K562 (cell line): ENCODE data around the gene GGNBP2. TPM values are rescaled to one million over a fixed set of nuclear protein-coding genes. Genes with fewer than 3 reads are reported as not detected.

Experiments used
- ATAC-seq: fragments of 200-7000 bp; cut with Tn5 transposase; 3 replicates; pipeline ENCODE4 v1.9.1; 2020; ENCODE audit warnings: moderate library complexity
- BruUV-seq: library from RNA; stranded (reverse); fragments of 400-500 nt; replicated peaks from 2 replicates; lab custom pipeline; 2021; lab: Mats Ljungman, UMichigan
- CTCF ChIA-PET: fragments of 300-600 bp; formaldehyde crosslinking; extraction: SDS; loops from one replicate; lab custom pipeline; 2021; ENCODE audit warnings: low intra/inter-chr PET ratio; lab: Yijun Ruan, JAX
- POLR2A ChIA-PET: fragments of 300-600, 350-650 bp; sonication (Branson Sonifier 250); formaldehyde crosslinking; extraction: SDS; loops from one replicate; lab custom pipeline; 2021; ENCODE audit warnings: antibody characterized with exemption, inconsistent platforms; lab: Yijun Ruan, JAX
- DNase-seq, 4 experiments: peaks; one replicate each; pipeline versions ENCODE4 v3.0.0 to v3.0.0-alpha.2; 2011 to 2018; ENCODE audit warnings: low spot score in 3 of 4, mixed read lengths in 3 of 4; ENCODE audit errors: extremely low read depth in 1 of 4
- FAIRE-seq: peaks from 2 replicates; lab custom pipeline; 2011; peaks lifted over from hg19 to GRCh38; lab: Jason Lieb, UNC
- H2AFZ ChIP-seq: 2 replicates; pipeline ENCODE4 v1.6.0; 2011; ENCODE audit warnings: low read depth, low read length, control low read depth, inconsistent platforms
- H3K27ac ChIP-seq: fragments of 200-600 bp; 3 replicates; pipeline ENCODE4 v1.8.0; 2011; ENCODE audit warnings: low read depth, mild to moderate bottlenecking, control low read depth, inconsistent platforms, low read length, moderate library complexity, mixed read lengths; ENCODE audit errors: extremely low read depth
- H3K27me3 ChIP-seq, 2 experiments: fragments of 300-600 bp in 1 of 2; 2 replicates in 1 of 2; 3 replicates in 1 of 2; pipeline versions ENCODE4 v1.6.0 to v1.8.0; 2011; ENCODE audit warnings: inconsistent platforms in 2 of 2, low read length in 2 of 2, mild to moderate bottlenecking in 1 of 2, mixed read lengths in 1 of 2, moderate library complexity in 1 of 2; ENCODE audit not compliant: control insufficient read depth in 2 of 2, insufficient read depth in 2 of 2
- H3K36me3 ChIP-seq: fragments of 300-600 bp; 3 replicates; pipeline ENCODE4 v1.8.0; 2011; ENCODE audit warnings: mild to moderate bottlenecking, low read length, inconsistent platforms; ENCODE audit not compliant: control insufficient read depth, insufficient read depth
- H3K4me1 ChIP-seq, 2 experiments: fragments of 200-600 bp in 1 of 2; replicated peaks in 1 of 2; 2 replicates in 1 of 2; 3 replicates in 1 of 2; pipeline versions ENCODE4 v1.5.1 to v1.8.0; 2011; ENCODE audit warnings: inconsistent platforms in 2 of 2, low read length in 2 of 2, mild to moderate bottlenecking in 1 of 2, mixed read lengths in 1 of 2, moderate library complexity in 1 of 2; ENCODE audit not compliant: control insufficient read depth in 2 of 2, insufficient read depth in 2 of 2
- H3K4me2 ChIP-seq: 2 replicates; pipeline ENCODE4 v1.6.1; 2011; ENCODE audit warnings: low read length, control low read depth, inconsistent platforms, mixed read lengths; ENCODE audit not compliant: insufficient read depth
- H3K4me3 ChIP-seq: fragments of 200-600 bp; sonication (generic), shearing (Covaris generic); 2 replicates; pipeline ENCODE4 v1.5.1; 2016; ENCODE audit warnings: control low read depth, inconsistent platforms
- H3K79me2 ChIP-seq: fragments of 200-600 bp; 3 replicates; pipeline ENCODE4 v1.8.0; 2011; ENCODE audit warnings: low read length, inconsistent platforms; ENCODE audit not compliant: control insufficient read depth, insufficient read depth
- H3K9ac ChIP-seq, 2 experiments: 2 replicates each; pipeline versions ENCODE4 v1.6.0 to v1.6.1; 2011; ENCODE audit warnings: low read depth in 2 of 2, low read length in 2 of 2, control low read depth in 1 of 2, inconsistent platforms in 1 of 2, mild to moderate bottlenecking in 1 of 2, mixed read lengths in 1 of 2; ENCODE audit not compliant: insufficient read depth in 1 of 2
- H3K9me1 ChIP-seq: one replicate; pipeline ENCODE4 v1.6.0; 2011; ENCODE audit warnings: inconsistent platforms, mild to moderate bottlenecking, low read length, moderate library complexity; ENCODE audit not compliant: control insufficient read depth, insufficient read depth
- H3K9me3 ChIP-seq: replicated peaks from 2 replicates; pipeline ENCODE4 v1.5.1; 2011; ENCODE audit warnings: low read depth, low read length, inconsistent platforms; ENCODE audit not compliant: control insufficient read depth, insufficient read depth
- H4K20me1 ChIP-seq: replicated peaks from 2 replicates; pipeline ENCODE4 v1.6.1; 2011; ENCODE audit warnings: low read length, inconsistent platforms, mixed read lengths; ENCODE audit not compliant: control insufficient read depth, insufficient read depth
- C11orf30 ChIP-seq: fragments of 450-650 bp; IDR thresholded peaks from 2 replicates; pipeline ENCODE4 v1.6.1; 2016; ENCODE audit warnings: low read depth, mild to moderate bottlenecking
- DPF2 ChIP-seq: fragments of 450-650 bp; IDR thresholded peaks from 2 replicates; pipeline ENCODE4 v1.6.1; 2016
- FOXJ2 ChIP-seq: fragments of 200-800 bp; sonication (Bioruptor generic); IDR thresholded peaks from 2 replicates; pipeline ENCODE4 v1.6.1; 2016; ENCODE audit warnings: missing genetic modification characterization, missing compliant biosample characterization
- NBN ChIP-seq: fragments of 450-650 bp; IDR thresholded peaks from 2 replicates; pipeline ENCODE4 v1.6.1; 2016; ENCODE audit warnings: low read depth, mild to moderate bottlenecking
- POLR2AphosphoS5 ChIP-seq: IDR thresholded peaks from 2 replicates; pipeline ENCODE4 v1.6.1; 2011; ENCODE audit warnings: mild to moderate bottlenecking, low read depth, low read length, moderate library complexity; ENCODE audit not compliant: control insufficient read depth, insufficient read depth
- SRF ChIP-seq, 2 experiments: fragments of 250-450, 450-650 bp in 1 of 2; sonication (Bioruptor Pico) in 1 of 2; sonication (generic) in 1 of 2; formaldehyde crosslinking; IDR thresholded peaks; 2 replicates each; pipeline versions ENCODE4 v1.5.0 to v1.5.1; 2020 to 2022; ENCODE audit warnings: mild to moderate bottlenecking in 1 of 2, missing genetic modification reagents in 1 of 2
- TBL1XR1 ChIP-seq, 2 experiments: IDR thresholded peaks; 2 replicates each; pipeline ENCODE4 v1.6.1; 2012; ENCODE audit warnings: improper control_type of control experiment in 2 of 2, low read length in 2 of 2, mild to moderate bottlenecking in 1 of 2
- WGBS: fragments of 100-300 bp; shearing (Covaris generic); methylation state at CpG from one replicate; pipeline ENCODE4 v1.1.6; 2016; ENCODE audit warnings: low coverage, mixed read lengths; ENCODE audit not compliant: insufficient coverage; ENCODE audit errors: missing lambda C conversion rate; 5-methylcytosine and 5-hydroxymethylcytosine counted together
- in situ Hi-C: fragments of 300-500 bp; cut with MboI; formaldehyde crosslinking; loops from 4 replicates; pipeline ENCODE4 v1.15.0; 2018; ENCODE audit warnings: inconsistent platforms, mixed read lengths
- intact Hi-C: fragments of 100-400 bp; cut with micrococcal nuclease; formaldehyde crosslinking; loops from 2 replicates; pipeline ENCODE4 v1.14.2; 2022
- polyA plus RNA-seq, 8 experiments: library from polyadenylated mRNA; depleted of rRNA in 4 of 8; stranded (reverse) in 5 of 8; unstranded in 3 of 8; fragments of >200 nt; fragmentation: Nextera tagmentation in 2 of 8; fragmentation: Illumina TruSeq in 1 of 8; extraction: Ambion mirVana in 2 of 8; extraction: Trizol in 1 of 8; gene quantifications; 2 replicates each; pipeline versions ENCODE4 v1.2.1 to v1.2.3, GENCODE V29; 2011 to 2014; ENCODE audit warnings: inconsistent platforms in 1 of 8, missing spikeins in 1 of 8
- total RNA-seq, 7 experiments: library from RNA; depleted of rRNA in 6 of 7; stranded (reverse); fragments of >200 nt in 6 of 7; fragmentation: Illumina TruSeq in 2 of 7; extraction: Trizol in 2 of 7; gene quantifications; 2 replicates each; pipeline versions ENCODE4 v1.2.1 to v1.2.3, GENCODE V29; 2011 to 2021; ENCODE audit warnings: low replicate concordance in 1 of 7
- TF ChIP-seq, protein P1 (sequence below): fragments of 250-450 bp; sonication (Bioruptor Pico); IDR thresholded peaks from 2 replicates; pipeline ENCODE4 v1.5.0; 2021; ENCODE audit warnings: mild to moderate bottlenecking, borderline replicate concordance
- TF ChIP-seq, protein P2 (sequence below): fragments of 450-650 bp; formaldehyde crosslinking; IDR thresholded peaks from 2 replicates; pipeline ENCODE4 v1.4.0; 2020; ENCODE audit warnings: mild to moderate bottlenecking, moderate library complexity
- TF ChIP-seq, protein P3 (sequence below): IDR thresholded peaks from 2 replicates; pipeline ENCODE4 v1.6.1; 2012; ENCODE audit warnings: low read depth, low read length, improper control_type of control experiment, borderline replicate concordance
- TF ChIP-seq, protein P4 (sequence below): fragments of 450-650 bp; IDR thresholded peaks from 2 replicates; pipeline ENCODE4 v1.6.1; 2018; ENCODE audit not compliant: partially characterized antibody

Gene GGNBP2
- total and polyA plus RNA-seq, 9 of the 15 experiments (the other 6 are each of a cell fraction or from before 2014, with no cell fraction given) = 35.7 to 96.6 (median 64.1) TPM

DNA sequence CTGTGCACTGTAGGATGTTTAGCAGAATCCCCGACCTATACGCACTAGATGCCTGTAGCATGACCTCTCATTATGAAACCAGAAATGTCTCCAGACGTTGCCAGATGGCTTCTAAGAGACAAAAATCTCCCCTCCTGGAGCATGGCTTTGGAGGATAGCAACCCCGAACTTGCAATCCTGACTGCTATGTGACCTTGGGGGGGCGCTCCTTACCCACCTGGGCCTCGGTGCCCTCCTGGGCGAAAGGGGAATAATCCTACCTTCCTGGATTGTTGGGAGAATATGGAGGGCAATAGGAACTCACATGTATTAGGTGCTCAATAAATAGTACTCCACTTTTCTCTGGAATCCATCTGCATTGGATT is 64.8 kb downstream of the GGNBP2 start (continued):
- TF ChIP-seq, protein P1, sequence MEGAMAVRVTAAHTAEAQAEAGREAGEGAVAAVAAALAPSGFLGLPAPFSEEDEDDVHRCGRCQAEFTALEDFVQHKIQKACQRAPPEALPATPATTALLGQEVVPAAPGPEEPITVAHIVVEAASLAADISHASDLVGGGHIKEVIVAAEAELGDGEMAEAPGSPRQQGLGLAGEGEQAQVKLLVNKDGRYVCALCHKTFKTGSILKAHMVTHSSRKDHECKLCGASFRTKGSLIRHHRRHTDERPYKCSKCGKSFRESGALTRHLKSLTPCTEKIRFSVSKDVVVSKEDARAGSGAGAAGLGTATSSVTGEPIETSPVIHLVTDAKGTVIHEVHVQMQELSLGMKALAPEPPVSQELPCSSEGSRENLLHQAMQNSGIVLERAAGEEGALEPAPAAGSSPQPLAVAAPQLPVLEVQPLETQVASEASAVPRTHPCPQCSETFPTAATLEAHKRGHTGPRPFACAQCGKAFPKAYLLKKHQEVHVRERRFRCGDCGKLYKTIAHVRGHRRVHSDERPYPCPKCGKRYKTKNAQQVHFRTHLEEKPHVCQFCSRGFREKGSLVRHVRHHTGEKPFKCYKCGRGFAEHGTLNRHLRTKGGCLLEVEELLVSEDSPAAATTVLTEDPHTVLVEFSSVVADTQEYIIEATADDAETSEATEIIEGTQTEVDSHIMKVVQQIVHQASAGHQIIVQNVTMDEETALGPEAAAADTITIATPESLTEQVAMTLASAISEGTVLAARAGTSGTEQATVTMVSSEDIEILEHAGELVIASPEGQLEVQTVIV = no peak
- TF ChIP-seq POLR2AphosphoS5 (no peak), TBL1XR1 (IDR thresholded peaks at IDR 0.05; ENCODE audit: low read length in 2 of 2) (no peak)
- TF ChIP-seq, protein P2, sequence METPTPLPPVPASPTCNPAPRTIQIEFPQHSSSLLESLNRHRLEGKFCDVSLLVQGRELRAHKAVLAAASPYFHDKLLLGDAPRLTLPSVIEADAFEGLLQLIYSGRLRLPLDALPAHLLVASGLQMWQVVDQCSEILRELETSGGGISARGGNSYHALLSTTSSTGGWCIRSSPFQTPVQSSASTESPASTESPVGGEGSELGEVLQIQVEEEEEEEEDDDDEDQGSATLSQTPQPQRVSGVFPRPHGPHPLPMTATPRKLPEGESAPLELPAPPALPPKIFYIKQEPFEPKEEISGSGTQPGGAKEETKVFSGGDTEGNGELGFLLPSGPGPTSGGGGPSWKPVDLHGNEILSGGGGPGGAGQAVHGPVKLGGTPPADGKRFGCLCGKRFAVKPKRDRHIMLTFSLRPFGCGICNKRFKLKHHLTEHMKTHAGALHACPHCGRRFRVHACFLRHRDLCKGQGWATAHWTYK = no peak

DNA sequence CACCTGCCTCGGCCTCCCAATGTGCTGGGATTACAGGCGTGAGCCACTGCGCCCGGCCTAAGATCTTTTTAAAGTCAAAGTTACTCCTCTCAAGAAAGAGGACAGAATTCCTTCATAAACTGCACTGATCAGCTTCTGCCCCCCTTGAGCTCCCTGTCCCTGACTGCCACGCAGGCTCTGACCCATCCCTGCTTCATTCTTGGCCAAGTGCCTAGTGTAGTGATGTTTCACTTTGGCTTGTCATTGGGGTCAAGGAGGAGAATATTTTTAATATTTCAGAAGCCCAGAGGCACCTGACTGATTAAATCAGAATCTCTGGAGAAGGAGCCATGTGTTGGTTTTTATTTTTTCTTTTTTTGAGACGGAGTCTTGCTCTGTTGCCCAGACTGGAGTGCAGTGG is 65.8 kb downstream of the GGNBP2 start:
- Histone ChIP-seq H2AFZ (no peak overlapping the region), H4K20me1 (peaks cover 3% of the 10 kb centered on the region; the same call in 1 of the 2 replicates), H3K79me2 (peaks cover 12% of the 10 kb centered on the region), H3K36me3 (peaks cover 19% of the 10 kb centered on the region), H3K4me2 (no peak overlapping the region), H3K9me1 (no peaks in the 10 kb centered on the region), H3K27ac (no peak overlapping the region; the same call in 2 of the 3 replicates), H3K9ac (no peak overlapping the region; a peak in 1 of 4 replicates), H3K9me3 (no peaks in the 10 kb centered on the region), H3K4me3 (no peak overlapping the region), H3K4me1 (peaks cover 29 to 33% of the 10 kb centered on the region in 2 experiments; a peak in 4 of 5 replicates), H3K27me3 (no peaks in the 10 kb centered on the region)
- ATAC-seq = no peak
- WGBS = 23% methylated on average over 3 of the region's 6 CpGs
- intact Hi-C loops = no loop called here
- BruUV-seq = no TSS peak
- CTCF ChIA-PET = no interaction called here
- DNase-seq = peak in 1 of 4 experiments; percentile 61
- POLR2A ChIA-PET = no interaction called here
- FAIRE-seq = no peak
- in situ Hi-C loops = loop anchor here (10.0 kb wide), 1 partner anchor 634 kb away; no protein-coding TSS in a partner anchor
- TF ChIP-seq NBN (no peak), DPF2 (0 out of 2 replicates have a peak, but pooled peaks have one; percentile 32), SRF (CRISPR knock-in tag; IDR thresholded peaks at IDR 0.05) (no peak), C11orf30 (peak; percentile 16; the same call in 1 of the 2 replicates), FOXJ2 (tag) (no peak)
- TF ChIP-seq, protein P3, sequence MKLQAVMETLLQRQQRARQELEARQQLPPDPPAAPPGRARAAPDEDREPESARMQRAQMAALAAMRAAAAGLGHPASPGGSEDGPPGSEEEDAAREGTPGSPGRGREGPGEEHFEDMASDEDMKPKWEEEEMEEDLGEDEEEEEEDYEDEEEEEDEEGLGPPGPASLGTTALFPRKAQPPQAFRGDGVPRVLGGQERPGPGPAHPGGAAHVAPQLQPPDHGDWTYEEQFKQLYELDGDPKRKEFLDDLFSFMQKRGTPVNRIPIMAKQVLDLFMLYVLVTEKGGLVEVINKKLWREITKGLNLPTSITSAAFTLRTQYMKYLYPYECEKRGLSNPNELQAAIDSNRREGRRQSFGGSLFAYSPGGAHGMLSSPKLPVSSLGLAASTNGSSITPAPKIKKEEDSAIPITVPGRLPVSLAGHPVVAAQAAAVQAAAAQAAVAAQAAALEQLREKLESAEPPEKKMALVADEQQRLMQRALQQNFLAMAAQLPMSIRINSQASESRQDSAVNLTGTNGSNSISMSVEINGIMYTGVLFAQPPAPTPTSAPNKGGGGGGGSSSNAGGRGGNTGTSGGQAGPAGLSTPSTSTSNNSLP = no peak
- TF ChIP-seq, protein P4, sequence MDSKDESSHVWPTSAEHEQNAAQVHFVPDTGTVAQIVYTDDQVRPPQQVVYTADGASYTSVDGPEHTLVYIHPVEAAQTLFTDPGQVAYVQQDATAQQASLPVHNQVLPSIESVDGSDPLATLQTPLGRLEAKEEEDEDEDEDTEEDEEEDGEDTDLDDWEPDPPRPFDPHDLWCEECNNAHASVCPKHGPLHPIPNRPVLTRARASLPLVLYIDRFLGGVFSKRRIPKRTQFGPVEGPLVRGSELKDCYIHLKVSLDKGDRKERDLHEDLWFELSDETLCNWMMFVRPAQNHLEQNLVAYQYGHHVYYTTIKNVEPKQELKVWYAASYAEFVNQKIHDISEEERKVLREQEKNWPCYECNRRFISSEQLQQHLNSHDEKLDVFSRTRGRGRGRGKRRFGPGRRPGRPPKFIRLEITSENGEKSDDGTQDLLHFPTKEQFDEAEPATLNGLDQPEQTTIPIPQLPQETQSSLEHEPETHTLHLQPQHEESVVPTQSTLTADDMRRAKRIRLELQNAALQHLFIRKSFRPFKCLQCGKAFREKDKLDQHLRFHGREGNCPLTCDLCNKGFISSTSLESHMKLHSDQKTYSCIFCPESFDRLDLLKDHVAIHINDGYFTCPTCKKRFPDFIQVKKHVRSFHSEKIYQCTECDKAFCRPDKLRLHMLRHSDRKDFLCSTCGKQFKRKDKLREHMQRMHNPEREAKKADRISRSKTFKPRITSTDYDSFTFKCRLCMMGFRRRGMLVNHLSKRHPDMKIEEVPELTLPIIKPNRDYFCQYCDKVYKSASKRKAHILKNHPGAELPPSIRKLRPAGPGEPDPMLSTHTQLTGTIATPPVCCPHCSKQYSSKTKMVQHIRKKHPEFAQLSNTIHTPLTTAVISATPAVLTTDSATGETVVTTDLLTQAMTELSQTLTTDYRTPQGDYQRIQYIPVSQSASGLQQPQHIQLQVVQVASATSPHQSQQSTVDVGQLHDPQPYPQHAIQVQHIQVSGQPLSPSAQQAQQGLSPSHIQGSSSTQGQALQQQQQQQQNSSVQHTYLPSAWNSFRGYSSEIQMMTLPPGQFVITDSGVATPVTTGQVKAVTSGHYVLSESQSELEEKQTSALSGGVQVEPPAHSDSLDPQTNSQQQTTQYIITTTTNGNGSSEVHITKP = no peak
